Stimulated activated naive CD8-positive, alpha-beta T cell treated with anti-CD3 and anti-CD28 coated beads, Interleukin-15, Interleukin-2, amounts not matched to agents 100 ng/mL and 50 ng/mL, for 24 hours (primary cell): ENCODE data around the gene RRP1B.
"Not testable (repeated sequence)": the region's sequence is repeated elsewhere in the genome, so short reads cannot be mapped to it uniquely, and the experiment has no call there.

Experiments used
- H3K27ac Mint-ChIP-seq: one replicate; pipeline ENCODE4 v1.8.0; 2021; ENCODE audit warnings: mild to moderate bottlenecking, mixed read lengths
- H3K27me3 Mint-ChIP-seq: one replicate; pipeline ENCODE4 v1.8.0; 2021; ENCODE audit warnings: mixed read lengths
- H3K36me3 Mint-ChIP-seq: one replicate; pipeline ENCODE4 v1.8.0; 2021; ENCODE audit warnings: low read depth, mixed read lengths
- H3K4me1 Mint-ChIP-seq: one replicate; pipeline ENCODE4 v1.8.0; 2021; ENCODE audit warnings: low read depth, mixed read lengths
- H3K4me3 Mint-ChIP-seq: one replicate; pipeline ENCODE4 v1.8.0; 2021; ENCODE audit warnings: mild to moderate bottlenecking, mixed read lengths
- H3K9me3 Mint-ChIP-seq: one replicate; pipeline ENCODE4 v1.8.0; 2021; ENCODE audit warnings: mixed read lengths

The RRP1B gene, protein sequence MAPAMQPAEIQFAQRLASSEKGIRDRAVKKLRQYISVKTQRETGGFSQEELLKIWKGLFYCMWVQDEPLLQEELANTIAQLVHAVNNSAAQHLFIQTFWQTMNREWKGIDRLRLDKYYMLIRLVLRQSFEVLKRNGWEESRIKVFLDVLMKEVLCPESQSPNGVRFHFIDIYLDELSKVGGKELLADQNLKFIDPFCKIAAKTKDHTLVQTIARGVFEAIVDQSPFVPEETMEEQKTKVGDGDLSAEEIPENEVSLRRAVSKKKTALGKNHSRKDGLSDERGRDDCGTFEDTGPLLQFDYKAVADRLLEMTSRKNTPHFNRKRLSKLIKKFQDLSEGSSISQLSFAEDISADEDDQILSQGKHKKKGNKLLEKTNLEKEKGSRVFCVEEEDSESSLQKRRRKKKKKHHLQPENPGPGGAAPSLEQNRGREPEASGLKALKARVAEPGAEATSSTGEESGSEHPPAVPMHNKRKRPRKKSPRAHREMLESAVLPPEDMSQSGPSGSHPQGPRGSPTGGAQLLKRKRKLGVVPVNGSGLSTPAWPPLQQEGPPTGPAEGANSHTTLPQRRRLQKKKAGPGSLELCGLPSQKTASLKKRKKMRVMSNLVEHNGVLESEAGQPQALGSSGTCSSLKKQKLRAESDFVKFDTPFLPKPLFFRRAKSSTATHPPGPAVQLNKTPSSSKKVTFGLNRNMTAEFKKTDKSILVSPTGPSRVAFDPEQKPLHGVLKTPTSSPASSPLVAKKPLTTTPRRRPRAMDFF

GRCh38 chr21:43659136-43660000, at the start of gene RRP1B, which contains the start of gene HSF2BP:
TSS of gene RRP1B (plus strand) at chr21:43659560. CDS start at chr21:43659665, 105 bp downstream.
TSS of gene HSF2BP (minus strand) at chr21:43659488. CDS start at chr21:43658096, 1,392 bp downstream.
- Mint-ChIP-seq H3K36me3 (peaks cover 36% of the 10 kb centered on the region), H3K4me3 (peak within 1 kb of the TSS; percentile 90), H3K27ac (peak within 1 kb of the TSS; percentile 96), H3K27me3 (no peaks in the 10 kb centered on the region), H3K4me1 (peaks cover 45% of the 10 kb centered on the region), H3K9me3 (no peaks in the 10 kb centered on the region)

- H3K4me1 Mint-ChIP-seq, result peaks cover 10% of the 10 kb centered on the region
- H3K36me3 Mint-ChIP-seq, result no peaks in the 10 kb centered on the region
Observed at GRCh38 chr21:43611598-43612369, 47.6 kb upstream of the RRP1B start.

GRCh38 chr21:43613755-43614638, 45.4 kb upstream of the RRP1B start:
- no peaks in the 10 kb centered on the region for H3K36me3 Mint-ChIP-seq
- peaks cover 10% of the 10 kb centered on the region for H3K4me1 Mint-ChIP-seq
- no peaks in the 10 kb centered on the region for H3K27me3 Mint-ChIP-seq
- H3K4me3 Mint-ChIP-seq, result no peak overlapping the region
- H3K9me3 Mint-ChIP-seq, result no peaks in the 10 kb centered on the region
- no peak overlapping the region for H3K27ac Mint-ChIP-seq

More at GRCh38 chr21:43611598-43612369, 47.6 kb upstream of the RRP1B start:
- Mint-ChIP-seq H3K4me3 (no peak overlapping the region), H3K27me3 (no peaks in the 10 kb centered on the region), H3K9me3 (no peaks in the 10 kb centered on the region), H3K27ac (no peak overlapping the region)

DNA sequence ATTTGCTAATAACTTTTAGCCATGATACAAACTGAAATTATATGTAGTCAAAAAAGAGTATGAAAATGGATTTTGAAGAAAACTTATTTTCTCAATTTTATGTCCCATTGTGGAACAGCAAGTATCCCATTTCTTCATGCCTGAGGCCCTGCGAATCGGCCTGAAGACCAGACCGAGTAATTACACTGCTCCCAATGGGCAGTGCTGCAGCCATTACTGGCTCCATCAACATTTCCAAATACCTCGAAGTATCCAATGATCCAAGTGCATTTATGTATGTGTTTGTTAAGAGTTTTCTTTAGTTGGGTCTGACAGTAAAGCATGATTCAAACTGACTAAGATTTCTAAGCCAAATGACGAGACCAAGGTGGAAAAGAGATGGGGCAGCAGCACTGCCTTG, 44.5 kb upstream of the RRP1B start:
- Mint-ChIP-seq H3K27me3 (no peaks in the 10 kb centered on the region), H3K4me3 (no peak overlapping the region), H3K36me3 (no peaks in the 10 kb centered on the region), H3K9me3 (no peaks in the 10 kb centered on the region), H3K27ac (no peak overlapping the region), H3K4me1 (peaks cover 10% of the 10 kb centered on the region)

DNA sequence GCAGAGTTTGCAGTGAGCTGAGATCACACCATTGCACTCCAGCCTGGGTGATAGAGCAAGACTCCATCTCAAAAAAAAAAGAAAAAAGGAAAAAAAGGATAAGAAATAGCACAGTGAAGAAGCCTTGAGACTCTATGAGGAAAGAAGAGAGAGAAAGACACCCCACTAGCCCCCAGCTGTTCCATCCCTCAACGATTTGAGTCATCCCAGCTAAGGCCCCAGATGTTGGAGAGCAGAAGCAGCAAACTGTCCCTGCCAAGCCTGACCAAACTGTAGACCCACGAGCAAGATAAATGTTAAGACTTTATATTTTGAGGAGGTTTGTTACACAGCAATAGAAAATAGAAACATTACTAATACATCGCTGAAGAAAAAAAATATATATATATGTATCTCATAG, 42.5 kb upstream of the RRP1B start:
- H3K36me3 Mint-ChIP-seq, H3K27ac Mint-ChIP-seq, H3K27me3 Mint-ChIP-seq, H3K4me3 Mint-ChIP-seq, H3K9me3 Mint-ChIP-seq: not testable (repeated sequence)
- H3K4me1 Mint-ChIP-seq, result peaks cover 10% of the 10 kb centered on the region

- H3K36me3 Mint-ChIP-seq, result no peaks in the 10 kb centered on the region
- no peaks in the 10 kb centered on the region for H3K27me3 Mint-ChIP-seq
- H3K4me1 Mint-ChIP-seq, result no peaks in the 10 kb centered on the region
- H3K9me3 Mint-ChIP-seq, result peaks cover 4% of the 10 kb centered on the region
- H3K4me3 Mint-ChIP-seq, result no peak overlapping the region
- H3K27ac Mint-ChIP-seq, result no peak overlapping the region
Observed at GRCh38 chr21:43618940-43619339, 40.4 kb upstream of the RRP1B start.

- Mint-ChIP-seq H3K4me1 (no peaks in the 10 kb centered on the region), H3K27me3 (no peaks in the 10 kb centered on the region), H3K36me3 (no peaks in the 10 kb centered on the region), H3K4me3 (no peak overlapping the region), H3K9me3 (peaks cover 4% of the 10 kb centered on the region), H3K27ac (no peak overlapping the region)
Observed at GRCh38 chr21:43619344-43619743, 40.0 kb upstream of the RRP1B start.

GRCh38 chr21:43619856-43620255, 39.5 kb upstream of the RRP1B start:
- no peaks in the 10 kb centered on the region for H3K36me3 Mint-ChIP-seq
- no peak overlapping the region for H3K27ac Mint-ChIP-seq
- peaks cover 4% of the 10 kb centered on the region for H3K9me3 Mint-ChIP-seq
- no peak overlapping the region for H3K4me3 Mint-ChIP-seq
- H3K27me3 Mint-ChIP-seq, result no peaks in the 10 kb centered on the region
- no peaks in the 10 kb centered on the region for H3K4me1 Mint-ChIP-seq

- Mint-ChIP-seq H3K4me1 (no peaks in the 10 kb centered on the region), H3K4me3 (no peak overlapping the region), H3K27ac (no peak overlapping the region), H3K36me3 (no peaks in the 10 kb centered on the region), H3K9me3 (peaks cover 4% of the 10 kb centered on the region), H3K27me3 (no peaks in the 10 kb centered on the region)
Observed at GRCh38 chr21:43622796-43623195, 36.6 kb upstream of the RRP1B start.

DNA sequence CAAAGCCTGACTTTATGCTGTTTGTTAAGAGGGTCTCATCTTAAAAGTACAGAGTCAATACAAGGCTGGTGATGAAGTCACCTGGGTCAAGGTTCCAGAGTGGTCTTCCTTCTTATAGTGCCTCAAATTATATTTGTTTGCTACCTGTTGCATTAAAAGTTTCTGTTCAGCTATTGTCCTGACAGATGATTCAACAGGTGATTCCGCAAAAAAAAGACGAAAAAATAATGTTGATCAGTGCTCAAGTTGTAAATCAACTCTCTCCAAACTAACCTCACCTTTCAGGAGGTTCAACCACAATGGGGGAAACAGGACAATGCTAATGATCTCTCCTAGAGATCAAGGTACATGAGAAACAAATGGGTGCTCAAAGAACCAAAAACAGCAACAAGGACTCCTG, 35.8 kb upstream of the RRP1B start:
- H3K9me3 Mint-ChIP-seq, result peaks cover 4% of the 10 kb centered on the region
- H3K27ac Mint-ChIP-seq, result no peak overlapping the region
- no peaks in the 10 kb centered on the region for H3K27me3 Mint-ChIP-seq
- H3K36me3 Mint-ChIP-seq, result no peaks in the 10 kb centered on the region
- H3K4me3 Mint-ChIP-seq, result no peak overlapping the region
- no peaks in the 10 kb centered on the region for H3K4me1 Mint-ChIP-seq

DNA sequence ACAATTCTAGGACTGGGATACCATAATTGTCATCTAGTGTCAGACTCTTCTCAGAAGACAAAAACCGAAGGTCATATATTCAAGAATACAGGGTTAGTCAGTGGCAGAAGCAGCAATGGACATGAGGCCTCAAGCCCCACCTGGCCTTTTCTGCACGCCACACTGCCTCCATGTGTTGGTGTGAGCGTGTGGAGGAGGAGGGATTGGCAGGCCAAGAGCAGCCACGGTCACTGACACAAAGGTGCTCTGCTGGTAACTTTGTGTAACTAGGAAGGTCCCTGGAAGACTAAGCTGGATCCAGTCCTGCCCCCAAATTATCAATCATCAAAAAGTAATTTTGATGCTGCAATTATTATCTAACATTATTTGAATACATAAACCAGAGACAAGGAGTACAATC, 35.0 kb upstream of the RRP1B start:
- Mint-ChIP-seq H3K27me3 (no peaks in the 10 kb centered on the region), H3K27ac (no peak overlapping the region), H3K4me3 (no peak overlapping the region), H3K36me3 (no peaks in the 10 kb centered on the region), H3K4me1 (no peaks in the 10 kb centered on the region), H3K9me3 (peaks cover 4% of the 10 kb centered on the region)

GRCh38 chr21:43626390-43626789, 33.0 kb upstream of the RRP1B start:
- no peaks in the 10 kb centered on the region for H3K36me3 Mint-ChIP-seq
- no peaks in the 10 kb centered on the region for H3K27me3 Mint-ChIP-seq
- H3K4me3 Mint-ChIP-seq, result no peak overlapping the region
- H3K4me1 Mint-ChIP-seq, result no peaks in the 10 kb centered on the region
- H3K9me3 Mint-ChIP-seq, result no peaks in the 10 kb centered on the region
- no peak overlapping the region for H3K27ac Mint-ChIP-seq

DNA sequence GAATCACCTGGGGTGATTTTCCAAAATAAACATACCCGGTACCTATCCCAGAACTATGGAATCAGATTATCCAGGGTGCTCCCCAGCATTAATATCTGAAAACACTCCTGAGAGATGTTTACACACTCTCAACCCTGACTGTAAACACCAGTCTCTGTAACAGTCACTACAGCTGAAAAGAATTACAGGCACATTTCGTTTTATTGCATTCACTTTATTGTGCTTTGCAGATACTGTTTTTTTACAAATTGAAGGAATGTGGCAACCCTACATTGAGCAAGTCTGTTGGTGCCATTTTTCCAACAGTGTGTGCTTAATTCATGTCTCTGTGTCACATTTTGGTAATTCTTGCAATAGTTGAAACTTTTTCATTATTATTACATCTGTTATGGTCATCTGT, 31.8 kb upstream of the RRP1B start:
- H3K36me3 Mint-ChIP-seq, result no peaks in the 10 kb centered on the region
- no peaks in the 10 kb centered on the region for H3K27me3 Mint-ChIP-seq
- no peak overlapping the region for H3K27ac Mint-ChIP-seq
- H3K4me1 Mint-ChIP-seq, result no peaks in the 10 kb centered on the region
- no peak overlapping the region for H3K4me3 Mint-ChIP-seq
- no peaks in the 10 kb centered on the region for H3K9me3 Mint-ChIP-seq
